ENCODE data around the gene CPNE7. TPM values are rescaled to one million over a fixed set of nuclear protein-coding genes. Genes with fewer than 3 reads are reported as not detected.
A peak's percentile ranks its signal among the peaks of the same experiment; 100 is the strongest.

Gene CPNE7
- total and polyA plus RNA-seq, 4 donors = 0.30 to 0.56 (median 0.47) TPM; not detected in 1

DNA sequence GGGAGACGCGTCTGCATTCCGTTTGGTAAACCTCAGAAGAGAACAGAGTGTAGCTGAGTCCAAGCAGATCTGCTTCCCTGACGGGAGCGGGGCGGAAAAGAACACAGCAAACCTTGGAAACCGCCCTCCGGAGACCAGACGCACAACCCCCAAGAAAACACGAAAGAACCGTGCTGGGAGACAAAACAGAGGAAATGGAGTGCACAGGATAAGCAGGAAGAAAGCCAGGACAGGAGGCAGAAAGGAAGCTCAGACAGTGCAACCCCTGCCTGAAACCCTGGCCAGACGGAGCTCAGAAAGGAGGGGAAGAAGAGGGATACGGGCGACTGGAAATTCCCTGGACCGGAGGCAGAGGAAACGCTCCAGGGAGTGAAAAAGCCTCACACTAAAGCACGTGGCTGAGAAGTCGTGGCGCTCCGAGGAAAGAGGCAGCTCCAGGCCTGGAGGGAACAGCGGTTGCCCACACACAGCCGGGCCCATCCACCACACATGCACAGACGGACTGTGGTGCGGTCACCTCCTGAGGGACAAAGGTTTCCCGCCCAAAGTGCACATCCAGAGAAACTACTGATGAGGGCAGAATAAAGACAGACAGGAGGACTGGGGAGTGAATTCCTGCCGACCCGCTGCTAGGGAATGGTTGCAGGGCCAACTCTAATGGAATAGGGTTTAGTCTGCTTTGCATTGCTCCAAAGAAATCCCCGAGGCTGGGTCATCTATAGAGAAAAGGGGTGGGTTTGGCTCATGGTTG is 48.1 kb downstream of the CPNE7 start:
- Histone ChIP-seq H3K27ac (ENCODE audit: low read depth in 1 of 2, low read length in 2 of 2) (no peak overlapping the region), H3K4me1 (ENCODE audit: control insufficient read depth in 4 of 4, insufficient read depth in 4 of 4, low read length in 3 of 4) (no peaks in the 10 kb centered on the region), H3K9ac (ENCODE audit: low read depth in 1 of 2, low read length in 2 of 2) (no peak overlapping the region), H3K9me3 (ENCODE audit: control insufficient read depth in 4 of 4, low read length in 3 of 4) (no peaks in the 10 kb centered on the region), H3K4me3 (ENCODE audit: low read depth in 1 of 3, low read length in 3 of 3) (no peak overlapping the region), H3K27me3 (ENCODE audit: control insufficient read depth in 4 of 4, insufficient read depth in 4 of 4, low read length in 3 of 4) (no peaks in the 10 kb centered on the region), H3K36me3 (ENCODE audit: control insufficient read depth in 4 of 4, insufficient read depth in 3 of 4, low read depth in 1 of 4, low read length in 3 of 4) (no peaks in the 10 kb centered on the region)
- WGBS = 49% methylated on average over 28 of the region's 28 CpGs
- TF ChIP-seq EGR1 (IDR thresholded peaks at IDR 0.05; ENCODE audit: low read depth in 2 of 2) = peak in 1 of 2 donors; percentile 17
- TF ChIP-seq HNF4A (conservative IDR thresholded peaks at IDR 0.05) = no peak
- no peak for DNase-seq (ENCODE audit: low spot score)

DNA sequence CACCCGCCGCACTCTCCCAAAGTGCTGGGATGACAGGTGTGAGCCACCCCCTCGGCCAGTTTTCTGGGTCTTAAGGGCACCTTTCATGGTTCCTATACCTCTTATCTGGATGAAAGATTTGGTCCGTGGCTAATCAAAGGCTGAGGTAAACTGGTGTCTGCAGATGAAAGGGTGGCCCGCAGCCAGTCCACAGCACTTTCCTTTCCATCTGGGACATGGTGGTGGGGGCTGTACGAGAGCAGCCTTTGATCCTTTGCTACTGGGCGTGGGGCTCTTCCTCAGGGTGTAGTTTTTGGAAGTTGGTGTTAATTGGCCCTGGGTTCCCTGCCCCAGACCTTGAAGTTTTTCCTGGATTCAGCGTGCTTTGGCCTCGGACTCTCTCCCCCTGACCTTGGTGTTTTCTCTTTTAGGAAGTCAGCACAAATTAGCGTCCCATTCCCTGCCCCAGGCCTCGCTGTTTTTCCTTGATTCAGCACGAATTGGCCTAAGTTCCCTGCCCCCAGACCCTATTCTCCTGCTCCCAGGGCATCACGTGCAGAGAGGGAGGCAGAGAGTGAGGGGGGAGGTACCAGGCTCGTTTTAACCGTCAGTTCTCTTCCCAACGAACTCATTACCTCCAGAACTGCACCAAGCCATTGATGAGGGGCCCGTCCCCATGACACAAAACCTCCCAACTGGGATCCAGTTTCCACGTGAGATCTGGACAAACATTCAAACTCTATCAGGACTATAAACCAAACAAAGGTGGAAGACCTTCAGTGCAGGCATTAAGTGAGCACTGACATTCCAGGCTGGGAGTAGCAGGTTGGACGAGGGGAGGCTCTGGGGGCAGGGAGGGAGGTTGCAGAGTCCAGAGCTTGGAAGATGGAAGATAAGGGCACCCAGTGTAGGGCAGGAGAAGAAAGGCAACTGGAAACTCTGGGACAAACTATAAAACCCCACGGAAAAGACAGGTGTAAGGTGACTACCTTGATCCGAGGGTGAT is 49.5 kb downstream of the CPNE7 start:
- TF ChIP-seq, protein P1, sequence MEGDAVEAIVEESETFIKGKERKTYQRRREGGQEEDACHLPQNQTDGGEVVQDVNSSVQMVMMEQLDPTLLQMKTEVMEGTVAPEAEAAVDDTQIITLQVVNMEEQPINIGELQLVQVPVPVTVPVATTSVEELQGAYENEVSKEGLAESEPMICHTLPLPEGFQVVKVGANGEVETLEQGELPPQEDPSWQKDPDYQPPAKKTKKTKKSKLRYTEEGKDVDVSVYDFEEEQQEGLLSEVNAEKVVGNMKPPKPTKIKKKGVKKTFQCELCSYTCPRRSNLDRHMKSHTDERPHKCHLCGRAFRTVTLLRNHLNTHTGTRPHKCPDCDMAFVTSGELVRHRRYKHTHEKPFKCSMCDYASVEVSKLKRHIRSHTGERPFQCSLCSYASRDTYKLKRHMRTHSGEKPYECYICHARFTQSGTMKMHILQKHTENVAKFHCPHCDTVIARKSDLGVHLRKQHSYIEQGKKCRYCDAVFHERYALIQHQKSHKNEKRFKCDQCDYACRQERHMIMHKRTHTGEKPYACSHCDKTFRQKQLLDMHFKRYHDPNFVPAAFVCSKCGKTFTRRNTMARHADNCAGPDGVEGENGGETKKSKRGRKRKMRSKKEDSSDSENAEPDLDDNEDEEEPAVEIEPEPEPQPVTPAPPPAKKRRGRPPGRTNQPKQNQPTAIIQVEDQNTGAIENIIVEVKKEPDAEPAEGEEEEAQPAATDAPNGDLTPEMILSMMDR (IDR thresholded peaks at IDR 0.05; ENCODE audit: low read depth, low read length, missing input control) = no peak
- no peak for TF ChIP-seq HNF4G (IDR thresholded peaks at IDR 0.05)
- TF ChIP-seq GABPA (IDR thresholded peaks at IDR 0.05 in 1 of 2, conservative IDR thresholded peaks at IDR 0.05 in 1 of 2) = no peak
- TF ChIP-seq, protein P2, sequence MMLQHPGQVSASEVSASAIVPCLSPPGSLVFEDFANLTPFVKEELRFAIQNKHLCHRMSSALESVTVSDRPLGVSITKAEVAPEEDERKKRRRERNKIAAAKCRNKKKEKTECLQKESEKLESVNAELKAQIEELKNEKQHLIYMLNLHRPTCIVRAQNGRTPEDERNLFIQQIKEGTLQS (IDR thresholded peaks at IDR 0.05) = no peak
- no peaks in the 10 kb centered on the region for H3K9me3 ChIP-seq (ENCODE audit: control insufficient read depth in 4 of 4, low read length in 3 of 4)
- no peaks in the 10 kb centered on the region for H3K27me3 ChIP-seq (ENCODE audit: control insufficient read depth in 4 of 4, insufficient read depth in 4 of 4, low read length in 3 of 4)
- H3K27ac ChIP-seq (ENCODE audit: low read depth in 1 of 2, low read length in 2 of 2) = no peak overlapping the region
- WGBS = 49% methylated on average over 21 of the region's 21 CpGs
- DNase-seq (ENCODE audit: low spot score) = no peak
- no peaks in the 10 kb centered on the region for H3K36me3 ChIP-seq (ENCODE audit: control insufficient read depth in 4 of 4, insufficient read depth in 3 of 4, low read depth in 1 of 4, low read length in 3 of 4)
- H3K4me1 ChIP-seq (ENCODE audit: control insufficient read depth in 4 of 4, insufficient read depth in 4 of 4, low read length in 3 of 4) = no peaks in the 10 kb centered on the region
- no peak overlapping the region for H3K4me3 ChIP-seq (ENCODE audit: low read depth in 1 of 3, low read length in 3 of 3)
- H3K9ac ChIP-seq (ENCODE audit: low read depth in 1 of 2, low read length in 2 of 2) = no peak overlapping the region

DNA sequence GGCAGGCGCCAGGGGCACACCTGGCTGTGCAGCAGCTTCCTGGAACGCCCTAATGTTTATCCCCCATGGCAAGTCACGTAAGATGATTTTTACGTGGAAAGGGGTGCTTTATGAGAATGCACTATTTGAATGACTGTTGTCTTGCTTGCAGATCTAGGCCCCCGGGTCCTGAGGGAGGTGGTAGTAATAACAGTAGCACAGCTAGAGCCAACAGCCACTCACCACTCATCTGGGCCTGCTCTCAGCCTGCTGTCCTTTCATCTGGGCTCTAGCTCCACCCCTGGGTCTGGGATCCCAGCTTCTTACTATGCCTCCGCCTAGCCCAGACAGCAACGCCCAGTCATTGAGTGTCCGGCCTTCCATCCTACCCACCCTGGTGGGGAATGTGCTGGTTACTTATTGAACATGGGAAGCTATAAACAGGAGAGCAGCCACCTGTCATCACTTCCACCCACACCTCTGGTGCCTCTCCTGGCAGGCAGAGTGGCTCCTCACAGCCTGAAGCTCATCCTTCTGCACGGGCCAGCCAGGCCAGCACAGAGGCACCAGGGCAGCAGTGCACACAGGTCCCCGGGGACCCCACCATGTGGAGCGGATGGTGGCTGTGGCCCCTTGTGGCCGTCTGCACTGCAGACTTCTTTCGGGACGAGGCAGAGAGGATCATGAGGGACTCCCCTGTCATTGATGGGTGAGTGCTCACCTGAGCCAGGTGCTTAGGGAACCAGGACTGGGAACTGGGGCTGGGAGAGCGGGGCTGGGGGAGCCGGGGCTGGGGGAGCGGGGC is 54.5 kb downstream of the CPNE7 start:
- Histone ChIP-seq H3K9me3 (ENCODE audit: control insufficient read depth in 4 of 4, low read length in 3 of 4) (no peaks in the 10 kb centered on the region), H3K27ac (ENCODE audit: low read depth in 1 of 2, low read length in 2 of 2) (no peak overlapping the region), H3K4me3 (ENCODE audit: low read depth in 1 of 3, low read length in 3 of 3) (no peak overlapping the region), H3K36me3 (ENCODE audit: control insufficient read depth in 4 of 4, insufficient read depth in 3 of 4, low read depth in 1 of 4, low read length in 3 of 4) (no peaks in the 10 kb centered on the region), H3K9ac (ENCODE audit: low read depth in 1 of 2, low read length in 2 of 2) (no peak overlapping the region), H3K4me1 (ENCODE audit: control insufficient read depth in 4 of 4, insufficient read depth in 4 of 4, low read length in 3 of 4) (no peaks in the 10 kb centered on the region), H3K27me3 (ENCODE audit: control insufficient read depth in 4 of 4, insufficient read depth in 4 of 4, low read length in 3 of 4) (no peaks in the 10 kb centered on the region)
- DNase-seq (ENCODE audit: low spot score) = no peak
- WGBS = 86% methylated on average over 17 of the region's 17 CpGs
- no peak for TF ChIP-seq FOXA1 (IDR thresholded peaks at IDR 0.05)
- TF ChIP-seq FOXA2 (IDR thresholded peaks at IDR 0.05) = no peak
- TF ChIP-seq RAD21 (IDR thresholded peaks at IDR 0.05) = no peak
- TF ChIP-seq NR2F2 (IDR thresholded peaks at IDR 0.05) = no peak
- TF ChIP-seq, protein P3, sequence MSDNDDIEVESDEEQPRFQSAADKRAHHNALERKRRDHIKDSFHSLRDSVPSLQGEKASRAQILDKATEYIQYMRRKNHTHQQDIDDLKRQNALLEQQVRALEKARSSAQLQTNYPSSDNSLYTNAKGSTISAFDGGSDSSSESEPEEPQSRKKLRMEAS (IDR thresholded peaks at IDR 0.05) = no peak
- TF ChIP-seq, protein P2 (IDR thresholded peaks at IDR 0.05) = no peak
